ENCODE results near the gene AEBP1.

AEBP1 gene

GRCh38 chr7:44139311-44140010 is 35.3 kb downstream of the AEBP1 start:
- DNase-seq (ENCODE audit: low spot score in 2 of 2) = no peak

DNA sequence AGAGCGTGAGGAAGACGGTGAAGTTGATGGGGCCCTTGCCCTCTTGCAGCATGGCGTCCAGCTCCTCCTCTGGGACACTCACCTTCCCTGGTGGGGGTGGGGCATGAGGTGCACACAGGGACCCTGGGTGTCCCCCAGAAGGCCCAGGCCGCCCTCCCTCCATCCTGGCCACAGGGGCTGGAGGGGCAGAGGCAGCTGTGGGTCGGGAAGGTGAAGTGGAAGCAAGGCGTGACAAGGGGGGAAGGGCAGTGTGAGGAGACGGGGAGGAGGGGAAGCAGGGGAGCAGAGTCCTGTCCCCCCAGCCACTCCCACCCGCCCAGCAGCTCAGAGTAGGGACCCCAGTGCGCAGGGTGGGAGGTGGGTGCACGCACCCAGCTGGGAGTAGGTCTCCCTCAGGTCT is 36.2 kb downstream of the AEBP1 start:
- Mint-ChIP-seq H3K27ac (no peak overlapping the region), H3K4me1 (peaks cover 3% of the 10 kb centered on the region), H3K27me3 (no peaks in the 10 kb centered on the region), H3K4me3 (no peak overlapping the region), H3K9me3 (no peaks in the 10 kb centered on the region), H3K36me3 (no peaks in the 10 kb centered on the region)
- ATAC-seq (ENCODE audit: low read depth) = no peak
- no peak for DNase-seq (ENCODE audit: low spot score in 2 of 2)

More at GRCh38 chr7:44139311-44140010, 35.3 kb downstream of the AEBP1 start:
- ATAC-seq (ENCODE audit: low read depth) = no peak
- no peaks in the 10 kb centered on the region for H3K9me3 Mint-ChIP-seq
- H3K27me3 Mint-ChIP-seq = no peaks in the 10 kb centered on the region
- no peak overlapping the region for H3K4me3 Mint-ChIP-seq
- H3K4me1 Mint-ChIP-seq = no peaks in the 10 kb centered on the region
- H3K36me3 Mint-ChIP-seq = no peaks in the 10 kb centered on the region
- no peak overlapping the region for H3K27ac Mint-ChIP-seq

DNA sequence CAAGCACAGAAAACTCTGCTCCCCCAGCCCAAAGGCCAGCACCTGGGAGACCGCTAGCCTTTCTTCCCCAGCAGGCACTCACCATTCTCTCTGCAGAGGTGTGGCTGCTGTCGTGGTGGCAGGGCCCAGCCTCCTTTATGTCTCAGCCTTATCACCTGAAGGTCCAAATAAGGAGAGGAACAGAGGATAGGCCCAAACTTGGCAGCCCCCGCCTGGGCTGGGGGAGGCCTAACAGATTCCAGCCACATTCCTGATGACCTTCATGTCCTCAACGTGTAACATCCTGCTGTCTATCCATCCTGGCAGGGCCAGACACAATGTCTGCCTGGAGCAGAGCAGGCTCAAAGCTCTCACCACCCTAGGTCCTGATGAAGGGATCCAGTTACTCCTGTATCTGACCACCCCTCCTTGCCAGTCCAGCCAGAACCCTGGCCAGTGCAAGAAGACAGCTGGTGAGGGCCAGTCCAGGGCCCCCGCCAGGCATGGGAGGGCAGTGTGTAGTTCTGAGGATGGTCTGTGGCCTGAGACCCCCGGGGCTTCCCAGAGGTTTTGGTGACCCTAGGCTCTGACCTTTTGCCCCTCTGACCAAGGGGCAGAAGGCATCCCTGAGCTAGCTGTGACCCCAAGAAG is 37.2 kb downstream of the AEBP1 start, which contains the start of gene MYL7:
TSS of gene MYL7 (minus strand) at position 112 of the 630 bp plus-strand sequence. CDS start at position 85, 27 bp downstream.
- H3K27ac Mint-ChIP-seq = no peak within 1 kb of the TSS

GRCh38 chr7:44142028-44142427 is 37.9 kb downstream of the AEBP1 start:
- peaks cover 8% of the 10 kb centered on the region for H3K4me1 Mint-ChIP-seq
- no peak for DNase-seq (ENCODE audit: low spot score in 2 of 2)
- H3K27me3 Mint-ChIP-seq = peaks cover 1% of the 10 kb centered on the region
- no peak overlapping the region for H3K27ac Mint-ChIP-seq
- no peak for ATAC-seq (ENCODE audit: low read depth)
- H3K9me3 Mint-ChIP-seq = no peaks in the 10 kb centered on the region
- no peaks in the 10 kb centered on the region for H3K36me3 Mint-ChIP-seq
- H3K4me3 Mint-ChIP-seq = no peak overlapping the region

More for the DNA sequence above, 37.2 kb downstream of the AEBP1 start, which contains the start of gene MYL7:
- H3K4me1 Mint-ChIP-seq = peaks cover 7% of the 10 kb centered on the region
- ATAC-seq (ENCODE audit: low read depth) (no peak), DNase-seq (ENCODE audit: low spot score in 2 of 2) (no peak)
- no peaks in the 10 kb centered on the region for H3K9me3 Mint-ChIP-seq
- H3K36me3 Mint-ChIP-seq = no peaks in the 10 kb centered on the region
- peaks cover under 1% of the 10 kb centered on the region for H3K27me3 Mint-ChIP-seq
- no peak within 1 kb of the TSS for H3K4me3 Mint-ChIP-seq

DNA sequence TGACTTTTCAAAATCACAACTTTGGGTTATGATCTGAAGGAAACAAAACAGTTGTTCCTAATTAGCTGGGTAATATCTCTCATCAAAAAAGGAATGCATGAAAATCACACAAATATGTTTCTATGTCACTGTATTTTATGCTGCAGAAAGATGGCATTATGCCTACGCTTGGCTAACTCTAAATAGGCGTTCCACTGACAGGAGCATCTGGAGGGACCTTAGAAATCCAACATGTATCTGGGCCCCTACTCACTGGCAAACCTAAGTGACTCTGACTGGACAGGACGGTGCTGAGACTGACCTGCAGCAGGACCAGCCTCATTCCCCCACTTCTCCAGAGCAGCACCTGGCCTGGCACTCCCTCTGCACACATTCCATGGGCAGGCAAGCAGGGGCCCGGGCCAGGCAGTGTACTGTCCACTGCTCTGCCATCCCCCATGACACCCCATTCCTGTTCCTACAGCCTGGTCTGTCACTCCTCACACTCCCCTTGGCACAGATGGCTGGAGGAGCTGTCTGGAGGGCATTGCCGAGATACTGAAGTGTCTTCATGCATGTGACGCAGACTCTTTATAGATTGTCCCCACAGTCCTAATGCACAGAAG is 39.6 kb downstream of the AEBP1 start:
- Mint-ChIP-seq H3K4me1 (peaks cover 8% of the 10 kb centered on the region), H3K27ac (no peak overlapping the region), H3K9me3 (no peaks in the 10 kb centered on the region), H3K36me3 (no peaks in the 10 kb centered on the region), H3K4me3 (no peak overlapping the region), H3K27me3 (peaks cover 1% of the 10 kb centered on the region)
- DNase-seq (ENCODE audit: low spot score in 2 of 2) = no peak
- no peak for ATAC-seq (ENCODE audit: low read depth)

- ATAC-seq (ENCODE audit: low read depth) (no peak), DNase-seq (ENCODE audit: low spot score in 2 of 2) (no peak)
- peaks cover 1% of the 10 kb centered on the region for H3K27me3 Mint-ChIP-seq
- no peak overlapping the region for H3K4me3 Mint-ChIP-seq
- H3K27ac Mint-ChIP-seq = no peak overlapping the region
- no peaks in the 10 kb centered on the region for H3K36me3 Mint-ChIP-seq
- peaks cover 8% of the 10 kb centered on the region for H3K4me1 Mint-ChIP-seq
- H3K9me3 Mint-ChIP-seq = no peaks in the 10 kb centered on the region
These were observed 40.4 kb downstream of the AEBP1 start for GRCh38 chr7:44144426-44144967.

GRCh38 chr7:44144968-44145478 is 40.9 kb downstream of the AEBP1 start:
- Mint-ChIP-seq H3K4me1 (peaks cover 8% of the 10 kb centered on the region), H3K27ac (no peak overlapping the region), H3K9me3 (no peaks in the 10 kb centered on the region), H3K4me3 (peak overlapping the region; percentile 74), H3K36me3 (no peaks in the 10 kb centered on the region), H3K27me3 (peaks cover 1% of the 10 kb centered on the region)
- DNase-seq (ENCODE audit: low spot score in 2 of 2) (no peak), ATAC-seq (ENCODE audit: low read depth) (no peak)

- peaks cover 10% of the 10 kb centered on the region for H3K4me1 Mint-ChIP-seq
- H3K4me3 Mint-ChIP-seq = peak overlapping the region; percentile 74
- DNase-seq (ENCODE audit: low spot score in 2 of 2) (peak in 1 of 2 donors; percentile 31), ATAC-seq (ENCODE audit: low read depth) (peak; percentile 72)
- no peak overlapping the region for H3K27ac Mint-ChIP-seq
- no peaks in the 10 kb centered on the region for H3K9me3 Mint-ChIP-seq
- H3K36me3 Mint-ChIP-seq = no peaks in the 10 kb centered on the region
- peaks cover 1% of the 10 kb centered on the region for H3K27me3 Mint-ChIP-seq
These were observed 41.4 kb downstream of the AEBP1 start for GRCh38 chr7:44145479-44145968.

- peaks cover 1% of the 10 kb centered on the region for H3K27me3 Mint-ChIP-seq
- H3K4me1 Mint-ChIP-seq = peaks cover 10% of the 10 kb centered on the region
- H3K4me3 Mint-ChIP-seq = peak overlapping the region; percentile 78
- no peaks in the 10 kb centered on the region for H3K36me3 Mint-ChIP-seq
- peak; percentile 70 for ATAC-seq (ENCODE audit: low read depth)
- DNase-seq (ENCODE audit: low spot score in 2 of 2) = peak; percentile 21 to 38
- H3K27ac Mint-ChIP-seq = no peak overlapping the region
- H3K9me3 Mint-ChIP-seq = no peaks in the 10 kb centered on the region
These were observed 42.1 kb downstream of the AEBP1 start for GRCh38 chr7:44145969-44146911.

DNA sequence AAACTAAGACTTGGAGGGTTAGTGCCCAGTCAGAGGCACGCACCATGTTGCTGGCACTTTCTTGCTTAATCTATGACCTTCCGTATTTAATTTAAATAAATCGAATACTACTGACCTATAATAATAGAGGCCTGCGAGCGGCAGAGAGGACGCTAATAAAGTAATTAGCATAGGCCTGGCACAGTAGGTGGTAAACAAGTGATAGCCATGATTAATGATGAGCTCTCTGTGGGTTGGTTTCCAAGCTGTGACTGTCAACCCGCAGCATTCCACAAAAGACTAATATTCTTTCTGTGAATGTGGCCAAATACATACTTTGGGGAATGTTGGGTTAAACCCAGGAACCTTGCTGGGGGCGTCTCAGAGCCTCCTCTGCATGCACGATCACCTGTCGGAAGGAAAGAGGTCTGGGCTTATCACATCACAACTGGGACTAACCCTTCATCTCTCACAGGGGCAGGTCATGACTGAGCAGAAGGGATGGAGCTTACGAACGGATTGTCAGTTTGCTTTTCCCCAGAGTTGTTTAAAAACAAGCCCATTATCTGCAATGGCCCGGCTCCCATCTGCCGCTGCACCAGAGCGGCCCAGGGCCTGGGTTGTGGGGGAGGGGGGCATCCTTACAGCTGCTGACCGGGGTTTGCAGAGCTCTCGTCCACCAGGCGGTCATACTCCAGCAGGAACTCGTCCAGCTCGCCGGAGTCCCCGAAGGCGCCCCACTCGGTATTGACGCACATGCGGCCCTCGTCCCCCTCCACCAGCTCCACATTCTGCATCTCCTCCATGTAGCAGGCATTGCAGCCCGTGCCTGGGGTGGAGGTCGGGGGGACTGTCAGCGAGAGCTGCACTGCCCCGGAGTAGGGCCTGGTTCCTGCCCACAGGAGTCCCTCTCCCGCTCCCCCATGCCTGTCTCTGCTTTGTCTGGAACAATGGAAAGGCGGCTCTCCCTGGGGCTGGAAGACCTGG is 43.2 kb downstream of the AEBP1 start:
- Mint-ChIP-seq H3K27me3 (peaks cover 1% of the 10 kb centered on the region), H3K4me1 (peaks cover 10% of the 10 kb centered on the region), H3K27ac (no peak overlapping the region), H3K9me3 (no peaks in the 10 kb centered on the region), H3K36me3 (no peaks in the 10 kb centered on the region), H3K4me3 (peak overlapping the region; percentile 78)
- no peak for DNase-seq (ENCODE audit: low spot score in 2 of 2)
- ATAC-seq (ENCODE audit: low read depth) = no peak

DNA sequence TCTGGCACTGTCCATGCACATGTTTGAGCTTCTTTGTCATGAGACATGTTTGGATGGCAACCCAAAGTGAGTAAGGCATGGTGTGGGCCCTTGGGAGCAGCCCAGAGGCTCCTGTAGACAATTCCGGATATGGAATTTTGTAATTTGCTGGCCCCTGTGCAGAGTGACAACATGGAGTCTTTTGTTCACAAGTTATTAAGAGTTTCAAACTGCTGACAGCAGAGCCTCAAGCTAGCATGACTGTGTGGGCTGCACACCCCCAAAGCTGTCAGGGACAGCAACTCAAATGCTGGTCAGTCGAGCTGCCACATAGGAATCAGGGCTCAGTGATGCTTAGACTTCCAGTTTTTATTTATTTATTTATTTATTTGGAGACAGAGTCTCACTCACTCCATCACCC is 44.0 kb downstream of the AEBP1 start:
- H3K9me3 Mint-ChIP-seq = no peaks in the 10 kb centered on the region
- H3K4me1 Mint-ChIP-seq = peaks cover 10% of the 10 kb centered on the region
- H3K4me3 Mint-ChIP-seq = no peak overlapping the region
- no peak for ATAC-seq (ENCODE audit: low read depth)
- no peak overlapping the region for H3K27ac Mint-ChIP-seq
- H3K36me3 Mint-ChIP-seq = no peaks in the 10 kb centered on the region
- no peak for DNase-seq (ENCODE audit: low spot score in 2 of 2)
- peaks cover 1% of the 10 kb centered on the region for H3K27me3 Mint-ChIP-seq

- Mint-ChIP-seq H3K36me3 (no peaks in the 10 kb centered on the region), H3K4me1 (peaks cover 10% of the 10 kb centered on the region), H3K27ac (no peak overlapping the region), H3K9me3 (no peaks in the 10 kb centered on the region), H3K4me3 (no peak overlapping the region), H3K27me3 (peaks cover 3% of the 10 kb centered on the region)
- ATAC-seq (ENCODE audit: low read depth) (no peak), DNase-seq (ENCODE audit: low spot score in 2 of 2) (no peak)
These were observed 44.9 kb downstream of the AEBP1 start for GRCh38 chr7:44148961-44149536.

Measured in memory B cell (primary cell).